ENCODE results near the gene HIVEP3.
A peak's percentile ranks its signal among the peaks of the same experiment; 100 is the strongest.

The HIVEP3 gene

GRCh38 chr1:41799205-41799604 is 119.5 kb downstream of the HIVEP3 start:
- no peaks in the 10 kb centered on the region for H3K36me3 ChIP-seq (ENCODE audit: control insufficient read depth, insufficient read depth, low read length)
- H2AFZ ChIP-seq = no peak overlapping the region
- TF ChIP-seq CTCF (IDR thresholded peaks at IDR 0.05) = no peak
- H3K9ac ChIP-seq = no peak overlapping the region
- H3K27me3 ChIP-seq (ENCODE audit: control insufficient read depth, insufficient read depth, low read length) = no peaks in the 10 kb centered on the region
- H3K79me2 ChIP-seq = no peaks in the 10 kb centered on the region
- no peak overlapping the region for H3K4me2 ChIP-seq (ENCODE audit: low read length)
- no peaks in the 10 kb centered on the region for H3K4me1 ChIP-seq
- H3K27ac ChIP-seq = no peak overlapping the region
- no peak overlapping the region for H3K4me3 ChIP-seq (ENCODE audit: low read depth, low read length)
- no peaks in the 10 kb centered on the region for H3K9me3 ChIP-seq (ENCODE audit: control insufficient read depth, low read length)

- no peaks in the 10 kb centered on the region for H3K9me3 ChIP-seq (ENCODE audit: control insufficient read depth, low read length)
- H3K27ac ChIP-seq = no peak overlapping the region
- no peaks in the 10 kb centered on the region for H3K79me2 ChIP-seq
- H3K36me3 ChIP-seq (ENCODE audit: control insufficient read depth, insufficient read depth, low read length) = no peaks in the 10 kb centered on the region
- TF ChIP-seq CTCF (IDR thresholded peaks at IDR 0.05) = peak; percentile 5
- no peak overlapping the region for H3K9ac ChIP-seq
- H3K4me1 ChIP-seq = no peaks in the 10 kb centered on the region
- H2AFZ ChIP-seq = no peak overlapping the region
- H3K27me3 ChIP-seq (ENCODE audit: control insufficient read depth, insufficient read depth, low read length) = no peaks in the 10 kb centered on the region
- no peak overlapping the region for H3K4me2 ChIP-seq (ENCODE audit: low read length)
- H3K4me3 ChIP-seq (ENCODE audit: low read depth, low read length) = no peak overlapping the region
Observed at GRCh38 chr1:41795205-41795762, 123.4 kb downstream of the HIVEP3 start.

- no peaks in the 10 kb centered on the region for H3K9me3 ChIP-seq (ENCODE audit: control insufficient read depth, low read length)
- peaks cover 5% of the 10 kb centered on the region for H3K4me1 ChIP-seq
- no peaks in the 10 kb centered on the region for H3K79me2 ChIP-seq
- no peak overlapping the region for H3K4me3 ChIP-seq (ENCODE audit: low read depth, low read length)
- no peaks in the 10 kb centered on the region for H3K36me3 ChIP-seq (ENCODE audit: control insufficient read depth, insufficient read depth, low read length)
- H3K27me3 ChIP-seq (ENCODE audit: control insufficient read depth, insufficient read depth, low read length) = no peaks in the 10 kb centered on the region
- no peak overlapping the region for H3K27ac ChIP-seq
- no peak overlapping the region for H3K4me2 ChIP-seq (ENCODE audit: low read length)
- H3K9ac ChIP-seq = no peak overlapping the region
- no peak for TF ChIP-seq CTCF (IDR thresholded peaks at IDR 0.05)
- H2AFZ ChIP-seq = no peak overlapping the region
Observed at GRCh38 chr1:41794031-41794430, 124.7 kb downstream of the HIVEP3 start.

- Histone ChIP-seq H3K36me3 (ENCODE audit: control insufficient read depth, insufficient read depth, low read length) (no peaks in the 10 kb centered on the region), H3K4me2 (ENCODE audit: low read length) (no peak overlapping the region), H3K4me1 (peaks cover 5% of the 10 kb centered on the region), H3K79me2 (no peaks in the 10 kb centered on the region), H3K27ac (no peak overlapping the region), H3K9ac (no peak overlapping the region), H3K9me3 (ENCODE audit: control insufficient read depth, low read length) (no peaks in the 10 kb centered on the region), H3K4me3 (ENCODE audit: low read depth, low read length) (no peak overlapping the region), H3K27me3 (ENCODE audit: control insufficient read depth, insufficient read depth, low read length) (no peaks in the 10 kb centered on the region), H2AFZ (no peak overlapping the region)
- TF ChIP-seq CTCF (IDR thresholded peaks at IDR 0.05) = no peak
Observed at GRCh38 chr1:41792485-41792770, 126.3 kb downstream of the HIVEP3 start.

GRCh38 chr1:41791667-41792484 is 126.8 kb downstream of the HIVEP3 start:
- Histone ChIP-seq H3K4me2 (ENCODE audit: low read length) (no peak overlapping the region), H3K27me3 (ENCODE audit: control insufficient read depth, insufficient read depth, low read length) (no peaks in the 10 kb centered on the region), H3K79me2 (no peaks in the 10 kb centered on the region), H3K9me3 (ENCODE audit: control insufficient read depth, low read length) (no peaks in the 10 kb centered on the region), H3K9ac (no peak overlapping the region), H3K36me3 (ENCODE audit: control insufficient read depth, insufficient read depth, low read length) (no peaks in the 10 kb centered on the region), H3K27ac (no peak overlapping the region), H3K4me1 (peaks cover 5% of the 10 kb centered on the region), H2AFZ (no peak overlapping the region), H3K4me3 (ENCODE audit: low read depth, low read length) (no peak overlapping the region)
- TF ChIP-seq CTCF (IDR thresholded peaks at IDR 0.05) = no peak

Measured in parathyroid adenoma (tissue), 2 donors.